CD4-positive, alpha-beta T cell treated with Interleukin-6 at 100 ng/mL for 8 hours (primary cell): ENCODE data around the gene MYRIP.
"Not testable (repeated sequence)": the region's sequence is repeated elsewhere in the genome, so short reads cannot be mapped to it uniquely, and the experiment has no call there.

Experiments used
- DNase-seq: peaks from one replicate; pipeline ENCODE4 v3.0.0-alpha.2; 2020; ENCODE audit warnings: mixed read lengths, low spot score

The MYRIP gene

DNA sequence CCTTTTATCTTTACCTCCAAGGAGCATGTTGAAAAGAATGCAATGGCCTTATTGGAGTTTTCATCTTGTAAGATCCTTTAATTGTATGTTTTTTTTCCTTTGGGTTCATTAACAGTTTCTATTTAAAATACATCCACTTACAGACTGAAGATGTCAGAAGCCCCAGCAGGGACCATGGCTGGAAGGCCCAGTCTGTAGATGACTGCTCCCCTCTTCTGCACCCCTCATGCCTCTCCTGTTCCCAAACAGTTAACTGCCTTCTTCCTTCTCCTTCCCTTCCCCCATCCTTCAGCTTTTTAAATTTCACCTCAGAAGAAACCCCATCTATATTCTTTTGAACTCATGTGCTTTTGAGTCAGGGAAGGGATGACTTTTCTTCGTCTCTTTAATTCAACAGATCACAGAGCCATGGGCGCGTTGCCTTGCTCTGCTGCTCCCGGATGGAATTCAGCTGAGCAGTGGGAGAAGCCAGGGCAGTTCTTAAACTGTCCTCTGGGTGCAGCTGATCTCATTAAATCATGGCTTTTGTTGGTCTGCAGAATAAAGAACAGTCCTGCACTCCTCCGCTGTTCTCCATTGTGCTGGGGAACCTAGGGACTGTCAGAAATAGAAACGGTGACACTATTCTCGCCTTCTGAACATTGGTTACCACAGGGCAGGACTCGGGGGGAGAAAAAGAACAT lies 428.6 kb downstream of the MYRIP start:
- no peak for DNase-seq

DNA sequence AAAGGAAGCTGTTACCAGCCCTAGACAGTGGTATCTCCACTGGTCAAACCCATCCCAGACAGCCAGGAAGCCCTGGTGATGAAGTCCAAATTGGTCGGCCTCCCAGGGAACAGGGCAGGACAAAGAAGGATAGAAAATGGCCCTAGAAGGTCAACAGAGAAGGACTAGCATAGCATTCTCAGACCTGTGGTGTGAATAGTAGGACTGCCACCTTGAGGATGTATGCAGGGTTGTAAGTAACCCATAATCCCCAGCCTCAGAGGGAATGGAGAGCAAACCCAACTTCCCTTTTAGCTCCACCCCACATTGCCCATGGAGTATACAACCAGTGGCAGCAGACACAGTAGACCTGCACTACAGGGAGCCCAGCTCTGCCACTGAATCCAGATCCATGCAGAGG lies 431.5 kb downstream of the MYRIP start:
- DNase-seq, result no peak

DNA sequence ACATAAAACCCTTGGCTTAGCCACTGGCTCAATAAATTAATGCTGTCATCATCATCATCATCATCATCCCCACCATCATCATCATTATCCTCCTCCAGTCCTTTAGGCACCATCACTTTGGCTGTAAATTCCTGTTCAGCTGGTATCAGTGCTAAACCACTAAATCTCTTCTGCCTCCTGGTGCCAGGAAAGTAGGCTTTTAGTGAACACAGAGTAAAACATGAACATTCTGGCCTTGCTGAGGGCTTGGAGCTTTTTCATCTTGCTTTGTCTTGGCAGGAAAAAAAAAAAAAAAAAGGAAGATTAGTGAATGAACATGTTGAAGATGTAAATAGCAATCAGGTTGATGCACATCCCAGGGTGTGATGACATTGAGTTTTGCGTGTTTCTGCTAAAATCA lies 432.8 kb downstream of the MYRIP start:
- DNase-seq, result no peak

DNA sequence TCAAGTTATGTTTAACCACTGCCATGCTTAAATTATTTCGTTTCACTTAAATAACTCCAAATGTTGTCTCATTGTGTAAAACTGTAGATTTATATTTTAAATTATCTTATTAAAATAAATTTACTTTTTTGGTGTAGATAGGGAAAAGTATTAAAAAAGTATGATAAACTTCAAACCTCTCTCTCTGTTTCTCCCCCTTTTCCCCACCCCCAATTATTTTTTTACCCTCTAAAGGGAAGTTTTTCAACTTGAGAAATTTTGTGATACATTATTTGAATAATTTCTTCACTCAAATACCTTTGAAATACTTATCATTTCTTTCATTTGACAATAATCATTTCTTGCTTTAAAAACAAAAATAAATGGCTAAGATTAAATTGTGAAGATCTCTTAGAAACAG lies 433.2 kb downstream of the MYRIP start:
- DNase-seq, result no peak

DNA sequence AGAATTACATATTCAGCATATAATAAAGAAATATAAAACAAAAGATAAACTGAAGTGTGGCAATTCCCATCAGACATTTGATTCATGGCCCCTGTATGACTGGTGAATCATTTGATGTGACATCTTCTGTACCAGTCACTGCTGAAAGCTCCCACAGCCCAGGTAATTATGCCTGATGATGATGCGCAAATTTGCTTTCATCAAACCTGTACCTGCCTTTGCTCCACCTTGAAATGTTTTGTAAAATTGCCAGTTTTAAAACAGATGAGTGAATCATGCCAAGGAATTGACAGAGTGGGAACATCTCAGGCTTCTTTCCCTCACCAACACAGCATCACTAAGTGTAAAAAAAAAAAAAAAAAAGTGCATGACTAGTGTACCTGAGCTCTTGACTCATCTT lies 433.6 kb downstream of the MYRIP start:
- no peak for DNase-seq

DNA sequence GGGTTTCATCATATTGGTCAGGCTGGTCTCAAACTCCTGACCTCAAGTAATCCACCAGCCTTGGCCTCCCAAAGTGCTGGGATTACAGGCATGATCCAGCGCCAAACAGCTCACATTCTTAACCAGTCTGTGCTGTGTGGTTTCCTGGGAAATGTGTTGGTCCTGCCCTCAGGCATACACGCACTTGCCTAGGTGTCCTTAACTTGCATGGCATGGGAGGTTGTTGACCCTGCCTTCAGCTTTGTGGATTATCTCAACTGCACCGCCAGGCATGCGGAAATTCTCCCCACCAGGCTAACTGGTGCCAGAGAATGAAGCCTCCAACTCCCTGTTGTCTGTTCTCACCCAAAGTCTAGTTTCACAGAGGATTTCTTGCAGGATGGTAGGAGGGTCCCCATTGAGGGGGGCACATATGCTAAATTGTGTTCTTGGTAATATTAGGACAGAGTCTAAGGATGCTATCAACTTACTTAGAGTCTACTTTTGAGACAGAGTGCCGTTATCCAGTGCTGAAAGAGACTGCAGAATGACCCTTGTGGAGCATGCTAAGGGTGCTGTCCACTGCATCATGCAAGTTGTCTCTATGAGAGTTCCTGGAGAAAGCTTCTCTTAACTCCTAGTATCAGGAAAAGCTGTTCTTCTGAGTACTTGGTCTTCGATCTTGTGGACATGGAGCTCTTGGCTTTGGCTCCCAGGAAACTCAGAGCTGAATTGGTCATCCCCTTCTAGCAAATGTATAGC lies 438.5 kb downstream of the MYRIP start:
- no peak for DNase-seq

DNA sequence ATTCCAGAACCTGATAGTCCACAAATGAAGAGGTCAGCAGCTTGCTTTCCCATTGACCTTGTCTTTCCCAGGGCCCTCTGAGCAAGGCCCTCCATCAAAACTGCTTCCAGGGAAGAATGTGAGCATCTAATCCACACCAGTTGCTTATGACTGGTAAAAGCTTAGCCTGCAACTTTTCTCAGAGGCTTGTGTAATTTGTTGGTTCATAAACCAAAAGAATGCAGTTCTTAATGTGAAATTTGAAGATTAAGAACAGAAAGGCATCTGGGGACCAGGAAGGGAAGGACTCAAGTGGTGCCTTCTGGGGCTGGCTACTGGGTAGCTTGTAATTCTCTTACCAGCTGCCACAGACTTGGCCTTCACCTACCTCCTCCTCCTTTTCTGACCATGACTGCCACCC lies 439.2 kb downstream of the MYRIP start:
- DNase-seq, result no peak

DNA sequence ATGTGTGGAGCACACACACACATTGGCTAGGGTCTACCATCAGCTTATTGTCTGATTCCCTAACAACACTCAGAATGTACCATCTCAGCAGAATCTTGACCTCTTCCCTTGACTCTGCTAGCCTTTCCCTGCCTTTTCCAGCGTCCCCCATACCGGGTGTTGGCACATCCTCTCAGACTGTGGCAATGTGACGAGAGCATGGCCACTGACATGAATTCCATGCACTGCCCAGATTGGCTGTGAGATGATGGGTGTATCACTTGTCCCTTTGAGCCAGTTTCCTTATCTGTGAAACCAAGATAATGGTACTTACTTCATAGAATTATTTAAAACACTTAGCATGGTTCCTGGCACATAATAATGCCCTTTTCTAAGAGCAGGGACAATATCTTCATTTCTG lies 439.8 kb downstream of the MYRIP start:
- DNase-seq, result no peak

DNA sequence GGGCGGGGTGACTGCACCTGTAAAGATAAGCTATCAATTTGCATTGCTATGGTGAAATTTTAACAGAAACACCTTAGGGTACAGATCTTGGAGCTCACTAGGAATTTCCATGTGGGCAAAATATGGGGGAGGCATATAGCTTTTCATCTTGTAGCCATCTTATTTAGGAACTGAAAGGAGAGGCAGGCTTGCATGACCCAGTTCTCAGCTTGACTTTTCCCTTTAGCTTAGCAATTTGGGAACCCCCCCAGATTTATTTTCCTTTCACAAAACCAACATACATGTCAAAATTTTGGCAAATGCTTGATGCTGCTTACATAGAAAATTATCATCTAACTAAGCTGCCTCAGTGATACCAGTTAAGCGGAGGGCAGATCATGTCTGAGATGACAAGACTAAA lies 445.1 kb downstream of the MYRIP start:
- no peak for DNase-seq

DNA sequence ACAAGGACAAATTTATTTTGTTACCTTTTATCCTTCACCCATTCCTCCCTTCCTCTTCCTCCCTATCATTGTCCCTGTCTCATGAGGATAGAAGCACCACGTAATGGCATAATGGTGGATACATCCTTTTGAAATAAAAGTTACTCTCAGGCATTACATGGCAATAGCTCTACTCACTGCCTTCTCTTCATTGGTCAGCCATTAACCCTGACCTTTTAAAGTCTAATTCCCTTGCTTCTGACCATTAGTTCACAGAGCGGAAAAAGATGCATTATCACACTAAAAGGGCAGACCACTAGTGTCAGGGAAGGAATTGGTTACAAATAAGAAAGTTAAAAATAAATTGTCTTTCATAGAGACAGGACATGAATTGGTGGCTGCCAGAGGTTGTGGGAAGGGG lies 445.5 kb downstream of the MYRIP start:
- DNase-seq, result no peak

DNA sequence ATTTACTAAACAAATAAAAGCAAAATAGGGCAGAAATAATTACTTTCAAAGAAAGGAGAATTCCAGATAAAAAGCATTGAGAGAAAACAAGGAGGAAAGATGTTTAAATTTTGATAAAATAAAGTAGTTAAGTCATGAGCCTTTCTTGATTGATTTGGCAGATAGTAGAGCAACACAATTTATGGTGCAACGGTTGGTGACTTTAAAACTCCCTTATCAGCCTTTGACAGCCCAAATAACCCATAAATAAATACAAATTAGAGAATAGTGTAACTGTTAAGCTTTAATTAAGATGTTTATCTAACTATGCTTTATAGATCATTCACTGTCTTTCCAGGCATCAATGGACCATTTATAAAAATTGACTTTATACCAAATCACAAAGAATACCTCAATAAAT lies 446.1 kb downstream of the MYRIP start:
- no peak for DNase-seq

DNA sequence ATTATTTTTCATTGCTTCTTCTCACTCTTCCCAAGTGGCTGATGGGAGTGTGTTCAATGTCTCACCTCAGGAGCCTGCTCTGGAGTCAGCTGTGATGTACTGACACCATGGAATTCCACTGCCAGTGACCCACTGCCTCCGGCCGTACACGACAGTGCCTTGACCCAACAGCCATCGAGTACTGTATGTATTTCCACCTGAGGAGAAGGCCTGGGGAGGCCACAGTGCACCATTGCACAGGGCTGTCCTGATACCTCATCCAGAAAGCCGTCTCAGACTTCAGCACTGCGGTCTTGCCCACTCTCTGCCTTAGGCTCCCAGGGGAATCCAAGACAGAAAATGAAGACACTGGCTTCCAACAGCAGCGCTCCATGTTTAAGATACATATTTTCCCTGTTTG lies 448.7 kb downstream of the MYRIP start:
- no peak for DNase-seq

DNA sequence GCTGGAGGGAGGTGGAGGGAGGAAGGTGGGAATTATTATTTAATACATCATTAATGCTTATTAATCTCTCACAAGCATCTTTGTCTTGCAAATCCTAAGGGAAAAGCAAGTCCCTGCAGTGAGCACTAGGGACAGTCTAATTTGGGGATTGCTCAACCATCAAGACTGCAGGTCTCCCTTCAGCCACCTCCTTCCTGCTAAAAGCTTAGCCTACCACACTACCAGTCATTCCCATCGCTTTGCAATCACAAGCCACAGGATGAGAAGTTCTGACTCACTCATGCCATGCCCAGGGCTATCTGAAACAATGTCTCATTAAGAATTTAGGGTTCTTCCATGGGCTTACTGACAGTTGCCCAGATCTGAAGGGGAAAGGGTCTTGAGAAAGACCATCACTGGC lies 449.1 kb downstream of the MYRIP start:
- no peak for DNase-seq

DNA sequence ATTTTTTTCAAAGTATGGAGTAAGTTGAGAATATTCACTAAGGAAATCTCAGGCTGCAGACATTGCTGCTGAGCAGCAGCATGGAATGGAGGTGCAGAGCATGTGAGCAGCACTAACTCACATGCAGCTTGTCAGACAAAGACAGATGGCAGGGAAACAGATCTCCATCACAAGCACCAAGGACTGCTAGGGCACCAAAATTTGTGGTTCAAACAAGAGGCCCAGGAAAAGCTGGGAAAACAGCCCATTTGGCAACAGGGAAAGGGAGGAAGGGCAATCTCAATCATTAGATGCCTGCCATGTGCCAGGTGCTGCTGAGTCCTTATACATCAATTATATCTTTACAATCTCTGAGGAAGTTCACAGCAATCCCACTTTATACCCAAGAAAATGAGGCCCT lies 452.9 kb downstream of the MYRIP start:
- no peak for DNase-seq

DNA sequence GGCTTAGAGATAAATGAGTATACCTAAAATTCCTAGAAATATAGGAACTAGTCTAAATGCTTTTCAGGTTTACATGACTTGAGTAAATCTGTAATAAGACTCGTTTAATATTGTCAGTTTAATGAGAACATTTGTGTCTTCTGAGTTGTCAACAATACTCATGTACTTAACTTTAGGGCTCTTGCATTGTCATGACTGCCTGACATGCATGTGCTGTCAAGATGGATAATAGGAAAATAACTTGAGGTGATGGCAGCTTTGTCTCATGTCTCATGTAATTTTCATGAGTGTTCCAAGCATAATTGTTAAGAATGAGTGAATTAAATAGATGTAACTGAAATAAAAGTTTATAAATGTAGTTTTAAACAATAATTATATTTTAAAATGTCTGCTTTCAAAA lies 455.0 kb downstream of the MYRIP start:
- no peak for DNase-seq

DNA sequence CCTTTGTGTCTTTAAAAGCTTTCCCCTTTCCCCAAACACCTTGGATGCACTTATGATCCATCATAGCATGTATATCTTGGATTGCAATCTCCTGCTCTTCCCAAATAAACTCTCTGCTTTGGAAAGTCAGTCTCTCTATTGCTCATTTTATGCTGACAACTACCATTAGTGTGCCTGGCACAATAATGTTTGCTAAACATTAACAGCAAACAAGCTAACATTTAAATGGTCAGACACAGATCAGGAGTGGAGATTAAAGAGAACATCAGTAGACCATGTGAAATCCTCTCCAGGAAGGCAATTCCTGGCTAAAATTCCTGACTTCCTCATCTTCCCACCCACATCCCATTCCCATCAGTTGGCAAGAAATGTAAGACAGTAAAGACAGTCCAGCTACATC lies 455.8 kb downstream of the MYRIP start:
- no peak for DNase-seq

DNA sequence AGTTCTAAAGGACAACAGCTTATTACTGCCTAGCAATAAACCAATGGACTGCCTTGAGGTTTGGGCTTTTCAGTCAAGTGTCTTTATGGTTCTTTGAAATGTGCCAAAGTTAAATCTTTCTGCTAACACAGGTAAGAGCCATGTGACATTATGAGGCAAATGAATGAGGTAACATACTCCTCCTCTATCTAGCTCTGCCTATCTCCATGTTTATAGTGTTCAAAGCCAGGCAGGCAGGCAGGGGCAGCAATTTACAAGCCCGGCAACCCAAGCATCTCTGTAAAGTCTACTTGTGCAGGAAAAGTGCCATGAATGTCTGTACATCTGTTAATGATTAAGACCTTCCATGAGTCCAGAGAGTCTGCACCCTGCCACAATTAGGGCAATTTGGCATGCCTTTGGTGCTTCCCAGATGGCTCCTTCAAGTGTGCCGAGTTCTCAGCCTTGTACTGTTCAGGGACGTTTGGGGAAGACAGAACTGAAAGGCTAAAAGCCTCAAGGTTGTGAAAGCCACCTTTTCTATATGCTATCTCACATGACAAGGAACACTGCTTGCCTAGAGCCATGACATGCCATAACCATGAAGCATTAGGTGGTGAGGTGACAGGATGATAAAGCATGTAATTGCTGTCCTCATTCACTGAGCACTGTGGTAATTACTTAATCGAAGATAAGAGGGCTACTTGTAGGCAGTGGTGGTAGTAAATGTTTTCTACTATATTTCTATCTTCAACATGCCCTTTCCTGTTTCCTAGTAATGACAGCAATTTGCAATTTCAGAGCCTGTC lies 458.7 kb downstream of the MYRIP start:
- no peak for DNase-seq

DNA sequence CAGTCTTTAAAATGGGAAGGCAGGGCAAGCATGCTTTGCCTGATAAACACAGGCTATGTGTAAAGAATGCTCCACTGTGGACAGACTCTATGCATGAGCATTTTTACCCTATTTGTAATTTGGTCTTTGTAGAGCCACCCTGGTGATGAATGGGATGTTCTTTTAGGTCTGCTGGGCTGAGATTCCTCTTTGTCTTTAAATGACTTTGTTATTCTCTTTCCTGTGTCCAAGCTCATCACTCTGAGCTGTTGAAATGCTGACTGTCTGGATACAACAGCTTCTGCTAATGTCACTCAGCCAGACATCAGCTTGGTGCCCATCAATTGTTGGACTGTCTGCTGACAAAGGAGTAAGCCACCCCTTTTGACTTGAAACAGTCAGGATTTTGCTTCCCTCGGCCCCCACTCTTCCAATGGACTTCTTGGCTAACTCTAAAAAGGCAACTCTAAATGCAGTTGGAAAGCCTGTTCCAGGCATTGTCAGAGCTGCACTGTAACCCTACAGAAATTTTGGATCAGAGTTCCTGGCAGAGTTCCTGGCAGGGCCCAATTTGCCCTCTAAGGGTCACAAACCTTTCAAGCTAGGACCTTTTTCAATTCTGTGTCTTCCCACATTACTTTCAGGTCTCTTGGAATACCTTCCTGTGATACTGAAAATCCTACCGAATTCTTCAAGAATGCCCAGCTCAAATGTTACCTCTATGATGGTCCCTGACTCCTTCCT lies 459.6 kb downstream of the MYRIP start:
- no peak for DNase-seq

DNA sequence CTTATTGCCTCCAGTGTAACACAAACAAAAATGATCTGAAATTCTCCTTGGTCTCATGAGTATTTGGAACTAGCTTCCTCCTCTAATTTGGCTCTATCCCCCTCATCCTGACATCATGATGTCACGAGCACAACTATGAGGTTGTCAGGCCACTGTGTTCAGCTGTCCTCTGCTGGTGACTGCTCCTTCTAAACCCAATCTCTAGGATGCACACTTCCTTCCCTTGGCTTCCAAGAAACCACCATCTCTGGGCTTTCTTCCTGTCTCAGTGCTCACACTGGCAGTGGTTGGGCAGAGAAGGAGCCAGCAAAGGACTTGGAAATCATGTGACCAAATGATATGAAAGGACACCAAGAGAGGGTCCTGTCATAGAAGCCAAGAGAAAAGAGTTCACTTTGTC lies 469.4 kb downstream of the MYRIP start:
- no peak for DNase-seq

DNA sequence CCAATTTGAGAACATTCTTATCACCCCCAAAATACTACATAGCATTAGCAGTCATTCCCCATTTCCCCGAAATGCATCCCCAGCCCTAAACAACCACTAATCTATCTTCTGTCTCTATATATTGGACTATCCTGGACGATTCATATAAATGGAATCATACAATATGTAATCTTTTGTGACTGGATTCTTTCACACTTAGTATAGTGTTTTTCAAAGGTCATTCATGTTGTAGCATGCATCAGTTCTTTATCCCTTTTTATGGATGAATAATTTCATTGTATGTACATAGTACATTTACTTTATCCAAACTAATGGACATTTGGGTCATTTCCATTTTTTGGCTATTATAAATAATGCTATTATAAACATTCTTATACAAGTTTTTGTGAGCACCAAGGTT lies 472.6 kb downstream of the MYRIP start:
- DNase-seq, result no peak

DNA sequence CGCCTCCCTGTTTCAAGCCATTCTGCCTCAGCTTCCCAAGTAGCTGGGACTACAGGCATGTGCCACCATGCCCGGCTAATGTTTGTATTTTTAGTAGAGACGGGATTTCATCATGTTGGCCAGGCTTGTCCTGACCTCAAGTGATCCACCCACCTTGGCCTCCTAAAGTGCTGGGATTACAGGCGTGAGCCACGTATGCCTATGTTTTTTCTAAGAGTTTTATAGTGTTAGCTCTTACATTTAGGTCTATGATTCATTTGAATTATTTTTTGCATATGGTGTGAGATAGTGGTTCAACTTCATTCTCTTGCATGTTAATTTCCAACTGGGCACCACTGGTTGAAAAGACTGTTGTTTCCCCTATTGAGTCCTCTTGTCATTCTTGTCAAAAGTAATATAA lies 473.6 kb downstream of the MYRIP start:
- DNase-seq, result not testable (repeated sequence)

DNA sequence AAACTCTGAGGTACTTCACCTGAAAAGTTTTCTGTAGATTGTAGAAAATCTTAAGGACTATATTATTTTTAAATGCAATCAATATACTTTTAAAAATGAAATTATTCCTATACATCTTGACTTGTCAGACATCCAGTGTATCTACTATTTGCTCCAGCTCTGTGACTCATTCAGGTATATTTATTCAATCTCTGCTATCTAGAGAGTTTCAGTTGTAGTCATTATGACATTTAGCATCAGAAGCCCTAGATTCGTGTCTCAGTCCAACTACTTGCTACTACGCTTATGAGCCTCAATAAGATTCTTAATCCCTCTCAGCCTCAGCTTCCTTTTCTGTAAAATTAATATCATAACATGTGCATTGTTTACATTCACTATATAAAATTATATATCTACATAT lies 477.8 kb downstream of the MYRIP start:
- no peak for DNase-seq

DNA sequence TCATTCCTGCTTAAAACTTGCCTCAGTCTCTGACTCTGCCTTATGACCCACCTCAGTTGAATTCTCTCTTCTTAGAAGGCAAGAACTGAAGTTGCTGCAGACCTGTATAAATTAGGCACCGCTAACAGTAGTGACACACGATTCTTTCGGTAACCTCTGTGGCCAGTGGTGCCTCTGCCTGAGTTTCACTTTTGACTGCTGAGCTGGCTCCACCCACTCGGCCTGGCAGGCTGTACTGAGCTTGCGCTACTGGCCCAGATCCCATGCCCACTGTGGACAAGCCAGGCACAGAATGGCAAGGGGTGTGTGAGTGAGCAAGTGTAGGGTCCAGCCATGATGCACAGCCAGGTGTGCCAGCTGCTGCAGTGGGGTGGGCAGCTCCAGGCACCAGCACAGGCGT lies 481.0 kb downstream of the MYRIP start:
- no peak for DNase-seq
